ENCODE measurements around the gene PLEKHA7.

- TF ChIP-seq CTCF (IDR thresholded peaks at IDR 0.05) (no peak), SIN3A (IDR thresholded peaks at IDR 0.05; ENCODE audit: borderline replicate concordance, low read depth, low read length) (no peak), NRF1 (IDR thresholded peaks at IDR 0.05; ENCODE audit: low read depth, low read length) (no peak), EZH2phosphoT487 (IDR thresholded peaks at IDR 0.05; ENCODE audit: borderline replicate concordance, low read depth) (no peak), MAX (IDR thresholded peaks at IDR 0.05; ENCODE audit: low read depth) (no peak), MEF2A (IDR thresholded peaks at IDR 0.05; ENCODE audit: borderline replicate concordance, low read depth) (no peak), POLR2AphosphoS5 (IDR thresholded peaks at IDR 0.05; ENCODE audit: low read depth, low read length) (no peak), MXI1 (IDR thresholded peaks at IDR 0.05; ENCODE audit: low read depth, low read length) (no peak), REST (IDR thresholded peaks at IDR 0.05; ENCODE audit: low read depth, low read length) (no peak), FOXM1 (IDR thresholded peaks at IDR 0.05; ENCODE audit: low read depth) (no peak), ELF1 (IDR thresholded peaks at IDR 0.05) (no peak)
Observed at GRCh38 chr11:16923987-16924386, 90.2 kb downstream of the PLEKHA7 start.
